Peyer's patch (tissue), 4 donors: Measurements from ENCODE around the gene ATXN1. TPM values are rescaled to one million over a fixed set of nuclear protein-coding genes. Genes with fewer than 3 reads are reported as not detected.

Experiments used
- DNase-seq, 3 donors: peaks; one replicate each; pipeline ENCODE4 v3.0.0-alpha.2; 2017 to 2019
- H3K27ac ChIP-seq, 4 donors: fragments of 200-600 bp; sonication (generic); one replicate each; pipeline ENCODE4 v1.5.1; 2016 to 2019
- H3K27me3 ChIP-seq, 2 donors: fragments of 200-600 bp; sonication (generic); one replicate each; pipeline ENCODE4 v1.5.1; 2019
- H3K36me3 ChIP-seq, 3 donors: fragments of 200-600 bp; sonication (generic); one replicate each; pipeline ENCODE4 v1.5.1; 2016 to 2019
- H3K4me1 ChIP-seq, 4 donors: fragments of 200-600 bp; sonication (generic); one replicate each; pipeline ENCODE4 v1.5.1; 2016 to 2019
- H3K4me3 ChIP-seq, 4 donors: fragments of 200-600 bp; sonication (generic); 1 replicate in 3 of 4; 2 replicates in 1 of 4; pipeline ENCODE4 v1.5.1; 2016 to 2019; ENCODE audit warnings: mild to moderate bottlenecking in 1 of 4
- H3K9me3 ChIP-seq, 4 donors: fragments of 200-600 bp; sonication (generic); one replicate each; pipeline ENCODE4 v1.5.1; 2016 to 2019; ENCODE audit warnings: mild to moderate bottlenecking in 1 of 4
- CTCF ChIP-seq, 6 experiments: fragments of 450-650 bp in 4 of 6; fragments of 200-600 bp in 2 of 6; sonication (generic) in 1 of 6; IDR thresholded peaks; one replicate each; pipeline ENCODE4 v1.5.1; 2017 to 2019; ENCODE audit warnings: antibody characterized with exemption in 6 of 6, mild to moderate bottlenecking in 3 of 6, moderate library complexity in 1 of 6
- POLR2A ChIP-seq, 2 donors: fragments of 450-650 bp; IDR thresholded peaks; one replicate each; pipeline ENCODE4 v1.5.1; 2017; ENCODE audit warnings: antibody characterized with exemption in 2 of 2, mild to moderate bottlenecking in 2 of 2, moderate library complexity in 2 of 2
- total RNA-seq, 4 donors: library from RNA; depleted of rRNA; stranded (reverse); fragments of >200 nt; gene quantifications; one replicate each; pipeline ENCODE4 v1.1.0, GENCODE V29; 2016

ATXN1 gene
- total RNA-seq, 4 donors from 2014 or later, result 34.7 to 48.5 (median 43.1) TPM

- no peaks in the 10 kb centered on the region for H3K36me3 ChIP-seq
- no peaks in the 10 kb centered on the region for H3K9me3 ChIP-seq
- DNase-seq, result no peak
Measured at GRCh38 chr6:16295060-16295459, 466.2 kb downstream of the ATXN1 start.

GRCh38 chr6:16294371-16294770, 466.9 kb downstream of the ATXN1 start:
- TF ChIP-seq POLR2A (IDR thresholded peaks at IDR 0.05) (no peak), CTCF (IDR thresholded peaks at IDR 0.05) (no peak)
- no peaks in the 10 kb centered on the region for H3K9me3 ChIP-seq
- no peak for DNase-seq
- H3K4me3 ChIP-seq, result no peak overlapping the region
- H3K4me1 ChIP-seq, result no peaks in the 10 kb centered on the region
- H3K27ac ChIP-seq, result no peak overlapping the region
- no peaks in the 10 kb centered on the region for H3K36me3 ChIP-seq
- no peaks in the 10 kb centered on the region for H3K27me3 ChIP-seq

More at GRCh38 chr6:16295060-16295459, 466.2 kb downstream of the ATXN1 start:
- TF ChIP-seq CTCF (IDR thresholded peaks at IDR 0.05), result no peak
- no peak for TF ChIP-seq POLR2A (IDR thresholded peaks at IDR 0.05)
- Histone ChIP-seq H3K27me3 (no peaks in the 10 kb centered on the region), H3K27ac (no peak overlapping the region), H3K4me1 (no peaks in the 10 kb centered on the region), H3K4me3 (no peak overlapping the region)

- H3K9me3 ChIP-seq, result no peaks in the 10 kb centered on the region
- no peaks in the 10 kb centered on the region for H3K27me3 ChIP-seq
- no peak for DNase-seq
- TF ChIP-seq CTCF (IDR thresholded peaks at IDR 0.05) (no peak), POLR2A (IDR thresholded peaks at IDR 0.05) (no peak)
- H3K27ac ChIP-seq, result no peak overlapping the region
- H3K4me3 ChIP-seq, result no peak overlapping the region
- H3K36me3 ChIP-seq, result no peaks in the 10 kb centered on the region
- no peaks in the 10 kb centered on the region for H3K4me1 ChIP-seq
Measured at GRCh38 chr6:16292942-16293341, 468.3 kb downstream of the ATXN1 start.

GRCh38 chr6:16292432-16292831, 468.8 kb downstream of the ATXN1 start:
- H3K4me1 ChIP-seq, result no peaks in the 10 kb centered on the region
- DNase-seq, result no peak
- no peak overlapping the region for H3K4me3 ChIP-seq
- H3K36me3 ChIP-seq, result no peaks in the 10 kb centered on the region
- TF ChIP-seq POLR2A (IDR thresholded peaks at IDR 0.05) (no peak), CTCF (IDR thresholded peaks at IDR 0.05) (no peak)
- no peaks in the 10 kb centered on the region for H3K9me3 ChIP-seq
- no peak overlapping the region for H3K27ac ChIP-seq
- H3K27me3 ChIP-seq, result no peaks in the 10 kb centered on the region

- Histone ChIP-seq H3K27me3 (no peaks in the 10 kb centered on the region), H3K4me3 (no peak overlapping the region), H3K9me3 (no peaks in the 10 kb centered on the region), H3K4me1 (no peaks in the 10 kb centered on the region), H3K27ac (no peak overlapping the region), H3K36me3 (no peaks in the 10 kb centered on the region)
- DNase-seq, result no peak
- no peak for TF ChIP-seq CTCF (IDR thresholded peaks at IDR 0.05)
- TF ChIP-seq POLR2A (IDR thresholded peaks at IDR 0.05), result no peak
Measured at GRCh38 chr6:16291739-16292138, 469.5 kb downstream of the ATXN1 start.

- DNase-seq, result no peak
- no peak overlapping the region for H3K27ac ChIP-seq
- no peaks in the 10 kb centered on the region for H3K27me3 ChIP-seq
- no peaks in the 10 kb centered on the region for H3K36me3 ChIP-seq
- TF ChIP-seq POLR2A (IDR thresholded peaks at IDR 0.05), result no peak
- TF ChIP-seq CTCF (IDR thresholded peaks at IDR 0.05), result no peak
- no peak overlapping the region for H3K4me3 ChIP-seq
- H3K9me3 ChIP-seq, result no peaks in the 10 kb centered on the region
- H3K4me1 ChIP-seq, result no peaks in the 10 kb centered on the region
Measured at GRCh38 chr6:16288163-16288562, 473.1 kb downstream of the ATXN1 start.
